Activated CD8-positive, alpha-beta memory T cell treated with anti-CD3 and anti-CD28 coated beads, Interleukin-2, amount 50 U/mL, for 1 hour (primary cell): ENCODE measurements around the gene SPRING1.
A peak's percentile ranks its signal among the peaks of the same experiment; 100 is the strongest.

ENCODE experiments used
- DNase-seq: peaks from one replicate; pipeline ENCODE4 v3.0.0-alpha.2; 2020; ENCODE audit errors: extremely low read depth

SPRING1 gene

GRCh38 chr12:116708826-116709756 is 28.8 kb downstream of the SPRING1 start:
- DNase-seq: peak; percentile 5

- no peak for DNase-seq
Observed at GRCh38 chr12:116707751-116708150, 30.1 kb downstream of the SPRING1 start.

DNA sequence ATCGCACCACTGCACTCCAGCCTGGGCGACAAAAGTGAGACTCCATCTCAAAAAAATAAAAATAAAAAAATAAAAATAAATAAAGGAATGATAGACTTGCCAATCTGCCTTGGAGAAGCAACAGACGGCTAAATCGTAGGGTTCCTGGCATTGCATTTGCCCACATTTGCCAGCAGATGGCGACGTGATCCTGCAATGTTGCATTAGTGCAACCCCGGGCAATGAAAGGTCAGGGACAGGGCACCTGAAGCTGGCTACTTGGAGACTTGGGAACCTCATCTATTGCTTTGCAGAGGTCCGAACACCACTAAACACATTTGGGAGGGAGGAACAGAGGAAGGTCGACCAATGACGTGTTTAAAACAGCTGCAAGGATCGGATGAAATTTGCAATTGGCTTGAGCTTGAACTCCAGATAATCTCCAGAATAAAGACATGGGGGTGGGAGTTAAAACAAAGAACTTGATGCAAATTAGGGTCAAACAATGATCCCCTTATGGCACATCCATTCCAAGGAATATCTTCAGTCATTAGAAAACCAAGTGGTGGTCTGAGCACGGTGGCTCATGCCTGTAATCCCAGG is 34.6 kb downstream of the SPRING1 start:
- peak; percentile 23 for DNase-seq

GRCh38 chr12:116701432-116701831 is 36.4 kb downstream of the SPRING1 start:
- no peak for DNase-seq

DNA sequence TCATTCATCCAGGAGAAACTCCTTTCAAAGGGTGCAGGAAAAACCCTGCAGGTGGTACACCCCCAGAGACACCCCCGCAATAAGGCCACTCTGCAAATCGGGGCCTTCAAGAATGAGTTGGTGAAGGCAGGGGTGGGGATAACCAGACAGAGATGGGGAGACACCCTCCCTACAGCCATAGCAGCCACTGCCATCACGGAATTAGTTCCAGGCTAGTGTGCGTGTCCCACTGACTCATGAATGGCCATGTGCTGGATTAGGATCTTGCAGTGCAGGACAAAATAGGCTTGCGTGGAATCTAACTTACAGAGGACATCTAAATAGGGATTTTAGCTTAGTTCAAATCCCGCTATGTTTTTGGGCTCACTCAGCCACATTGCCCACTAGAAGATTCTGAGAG is 37.8 kb downstream of the SPRING1 start:
- no peak for DNase-seq

- DNase-seq: no peak
Observed at GRCh38 chr12:116698554-116699075, 39.3 kb downstream of the SPRING1 start.

DNA sequence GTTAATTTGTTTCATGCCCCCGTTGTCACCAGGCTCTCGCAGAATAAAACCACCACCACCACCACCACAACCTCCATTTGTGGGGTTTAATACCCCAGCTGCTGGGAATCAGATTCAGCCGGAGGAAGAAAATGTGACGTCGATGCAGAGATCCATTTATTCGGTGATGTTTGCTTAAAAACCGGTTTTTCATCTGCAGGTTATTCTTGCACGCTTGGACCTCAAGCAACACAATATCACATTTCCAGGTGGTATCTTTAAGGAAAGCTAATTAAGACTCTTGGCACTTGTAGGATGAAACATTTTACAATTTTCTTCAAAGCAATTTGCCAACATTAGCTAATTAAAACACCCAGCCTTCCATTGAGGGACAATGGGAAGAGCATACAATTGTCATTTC is 39.8 kb downstream of the SPRING1 start:
- DNase-seq: no peak

DNA sequence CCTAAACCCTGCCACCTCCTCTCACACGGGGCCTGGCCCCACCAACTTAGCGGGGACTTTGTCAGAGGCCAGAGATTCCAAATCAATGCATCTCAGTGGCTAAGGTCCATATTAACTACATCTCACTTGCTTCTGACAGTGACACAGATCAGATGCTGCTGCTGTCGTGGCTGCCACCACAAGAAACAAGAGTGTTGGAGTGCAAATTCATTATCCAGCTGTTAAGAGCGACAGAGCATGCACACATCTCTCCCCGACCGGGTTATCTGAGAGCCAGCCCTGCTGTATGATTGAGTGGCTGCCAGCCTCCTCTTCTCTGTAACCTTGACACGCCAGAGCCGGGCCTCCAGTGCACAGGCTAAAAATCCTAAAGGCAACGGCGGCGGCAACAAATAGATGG is 40.2 kb downstream of the SPRING1 start:
- no peak for DNase-seq

GRCh38 chr12:116697305-116697704 is 40.6 kb downstream of the SPRING1 start:
- no peak for DNase-seq

GRCh38 chr12:116695464-116695725 is 42.5 kb downstream of the SPRING1 start:
- DNase-seq: no peak

- no peak for DNase-seq
Observed at GRCh38 chr12:116694653-116695463, 43.0 kb downstream of the SPRING1 start.

DNA sequence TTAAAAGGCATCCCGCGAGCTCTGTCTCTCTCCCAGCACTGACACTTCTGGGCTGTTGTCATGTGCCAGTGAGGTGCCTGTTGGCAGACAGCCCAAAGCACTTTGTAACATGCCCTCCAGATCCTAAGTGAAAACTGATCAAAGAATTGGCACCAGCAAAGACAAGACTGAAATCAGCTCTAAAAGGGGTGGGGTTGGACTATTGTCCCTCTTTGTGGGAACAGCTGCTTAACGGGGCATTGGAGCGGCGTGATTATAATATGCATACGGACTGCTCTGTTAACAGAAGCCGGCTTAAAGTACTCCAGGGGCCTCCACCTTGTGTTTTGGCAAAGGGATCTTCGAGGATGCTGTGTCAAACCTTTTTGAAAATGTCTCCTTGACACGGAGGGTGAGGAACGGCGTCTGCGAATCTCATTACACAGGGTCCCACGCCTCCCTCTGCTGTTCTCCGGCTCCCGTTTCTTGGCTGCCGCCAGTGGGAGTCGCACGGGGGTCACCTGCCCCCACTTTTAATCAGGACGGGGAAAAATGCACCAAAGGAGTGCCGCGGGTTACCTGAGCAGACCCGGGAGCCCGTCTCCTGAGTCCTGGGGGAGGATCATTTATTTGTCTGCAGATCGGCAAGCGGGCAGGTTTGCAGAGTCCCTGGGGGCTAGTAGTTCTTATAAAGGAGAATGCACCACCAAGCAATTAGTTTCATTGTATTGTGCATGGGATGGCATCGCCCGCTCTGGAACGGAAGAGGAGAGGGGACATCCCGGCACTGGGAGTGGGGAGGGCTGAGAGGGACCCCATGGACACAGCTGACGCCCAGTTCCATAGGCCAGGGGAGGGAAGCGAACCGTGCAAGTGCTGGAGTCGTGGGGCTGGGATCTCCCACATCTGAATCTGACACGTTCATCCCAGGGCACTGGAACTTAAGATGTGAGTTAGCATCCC is 44.3 kb downstream of the SPRING1 start:
- no peak for DNase-seq

DNA sequence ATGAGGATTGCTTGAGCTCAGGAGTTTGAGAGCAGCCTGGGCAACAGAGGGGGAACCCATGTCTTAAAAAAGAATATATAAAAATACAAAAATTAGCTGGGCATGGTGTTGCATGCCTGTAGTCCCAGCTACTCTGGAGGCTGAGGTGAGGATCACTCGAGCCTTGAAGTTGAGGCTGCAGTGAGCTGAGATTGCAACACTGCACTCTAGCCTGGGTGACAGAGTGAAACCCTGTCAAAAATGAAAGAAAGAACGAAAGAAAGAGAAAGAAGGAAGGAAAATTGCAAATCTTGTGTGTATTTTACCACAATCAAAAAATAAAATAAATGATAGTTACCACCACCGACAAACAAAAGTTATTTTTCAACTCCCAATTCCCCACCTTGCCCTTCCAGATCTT is 45.3 kb downstream of the SPRING1 start:
- no peak for DNase-seq

GRCh38 chr12:116691636-116692035 is 46.2 kb downstream of the SPRING1 start:
- no peak for DNase-seq

- no peak for DNase-seq
Observed at GRCh38 chr12:116691205-116691604, 46.7 kb downstream of the SPRING1 start.

GRCh38 chr12:116689979-116690744 is 47.7 kb downstream of the SPRING1 start:
- DNase-seq: no peak

GRCh38 chr12:116689521-116689920 is 48.3 kb downstream of the SPRING1 start:
- DNase-seq: no peak
